Mesothelial cell of epicardium (in vitro differentiated cells): Measurements from ENCODE around the gene OMP. TPM values are rescaled to one million over a fixed set of nuclear protein-coding genes. Genes with fewer than 3 reads are reported as not detected.

Experiments used
- DNase-seq, 2 experiments: peaks; one replicate each; pipeline ENCODE4 v3.0.0; 2021; ENCODE audit warnings: low spot score in 2 of 2; ENCODE audit not compliant: unreplicated experiment in 2 of 2
- H3K27ac Mint-ChIP-seq: 2 replicates; pipeline ENCODE4 v1.8.0; 2021; ENCODE audit warnings: mixed read lengths
- H3K27me3 Mint-ChIP-seq: 2 replicates; pipeline ENCODE4 v1.8.0; 2021; ENCODE audit warnings: low read depth, mixed read lengths
- H3K36me3 Mint-ChIP-seq: 2 replicates; pipeline ENCODE4 v1.8.0; 2021; ENCODE audit warnings: mixed read lengths
- H3K4me1 Mint-ChIP-seq: 2 replicates; pipeline ENCODE4 v1.8.0; 2021; ENCODE audit warnings: mixed read lengths
- H3K4me3 Mint-ChIP-seq: 2 replicates; pipeline ENCODE4 v1.8.0; 2021; ENCODE audit warnings: mild to moderate bottlenecking, moderate library complexity, mixed read lengths
- H3K9me3 Mint-ChIP-seq: 2 replicates; pipeline ENCODE4 v1.8.0; 2021; ENCODE audit warnings: mixed read lengths
- CTCF ChIP-seq: fragments of 200-600 bp; sonication (generic); IDR thresholded peaks from one replicate; pipeline ENCODE4 v1.5.0; 2021; ENCODE audit warnings: antibody characterized with exemption; ENCODE audit not compliant: unreplicated experiment
- total RNA-seq: library from RNA; stranded (reverse); gene quantifications from 3 replicates; pipeline ENCODE4 v1.2.1, GENCODE V29; 2021

The OMP gene
- 0.80 to 1.5 TPM (median 1.4 TPM) in 3 replicates for total RNA-seq

- H3K36me3 Mint-ChIP-seq = peaks cover 8% of the 10 kb centered on the region
- TF ChIP-seq CTCF = no peak
- no peak for DNase-seq
- H3K9me3 Mint-ChIP-seq = no peaks in the 10 kb centered on the region
- peaks cover 3% of the 10 kb centered on the region for H3K4me1 Mint-ChIP-seq
- H3K4me3 Mint-ChIP-seq = no peak within 1 kb of the TSS
- no peaks in the 10 kb centered on the region for H3K27me3 Mint-ChIP-seq
- no peak within 1 kb of the TSS for H3K27ac Mint-ChIP-seq
Measured at GRCh38 chr11:77102246-77103210, at the start of gene OMP. Gene OMP, plus strand, starts transcription at chr11:77102840. Its CDS starts 0 bp downstream, at chr11:77102840.

- H3K4me1 Mint-ChIP-seq = no peaks in the 10 kb centered on the region
- no peaks in the 10 kb centered on the region for H3K27me3 Mint-ChIP-seq
- no peak overlapping the region for H3K4me3 Mint-ChIP-seq
- no peaks in the 10 kb centered on the region for H3K36me3 Mint-ChIP-seq
- no peak for TF ChIP-seq CTCF
- no peak for DNase-seq
- peaks cover 3% of the 10 kb centered on the region for H3K9me3 Mint-ChIP-seq
- no peak overlapping the region for H3K27ac Mint-ChIP-seq
Measured at GRCh38 chr11:77053217-77054015, 49.2 kb upstream of the OMP start.

- no peaks in the 10 kb centered on the region for H3K4me1 Mint-ChIP-seq
- no peak overlapping the region for H3K27ac Mint-ChIP-seq
- peaks cover 3% of the 10 kb centered on the region for H3K9me3 Mint-ChIP-seq
- no peaks in the 10 kb centered on the region for H3K36me3 Mint-ChIP-seq
- H3K4me3 Mint-ChIP-seq = no peak overlapping the region
- no peak for TF ChIP-seq CTCF
- no peak for DNase-seq
- no peaks in the 10 kb centered on the region for H3K27me3 Mint-ChIP-seq
Measured at GRCh38 chr11:77054084-77054483, 48.6 kb upstream of the OMP start.

- TF ChIP-seq CTCF = no peak
- Mint-ChIP-seq H3K4me1 (no peaks in the 10 kb centered on the region), H3K27me3 (peaks cover 2% of the 10 kb centered on the region), H3K36me3 (no peaks in the 10 kb centered on the region), H3K4me3 (no peak overlapping the region), H3K27ac (no peak overlapping the region), H3K9me3 (peaks cover 3% of the 10 kb centered on the region)
- no peak for DNase-seq
Measured at GRCh38 chr11:77055101-77055561, 47.5 kb upstream of the OMP start.

GRCh38 chr11:77055913-77056312 lies 46.7 kb upstream of the OMP start:
- H3K27ac Mint-ChIP-seq = no peak overlapping the region
- peaks cover 3% of the 10 kb centered on the region for H3K9me3 Mint-ChIP-seq
- no peaks in the 10 kb centered on the region for H3K4me1 Mint-ChIP-seq
- H3K4me3 Mint-ChIP-seq = no peak overlapping the region
- no peak for TF ChIP-seq CTCF
- H3K27me3 Mint-ChIP-seq = peaks cover 2% of the 10 kb centered on the region
- no peaks in the 10 kb centered on the region for H3K36me3 Mint-ChIP-seq
- no peak for DNase-seq
